ENCODE measurements around the gene KLK7. TPM values are rescaled to one million over a fixed set of nuclear protein-coding genes. Genes with fewer than 3 reads are reported as not detected.

KLK7 gene
- total and polyA plus RNA-seq, 2 experiments from 2014 or later: 0.43 TPM; not detected in 1

DNA sequence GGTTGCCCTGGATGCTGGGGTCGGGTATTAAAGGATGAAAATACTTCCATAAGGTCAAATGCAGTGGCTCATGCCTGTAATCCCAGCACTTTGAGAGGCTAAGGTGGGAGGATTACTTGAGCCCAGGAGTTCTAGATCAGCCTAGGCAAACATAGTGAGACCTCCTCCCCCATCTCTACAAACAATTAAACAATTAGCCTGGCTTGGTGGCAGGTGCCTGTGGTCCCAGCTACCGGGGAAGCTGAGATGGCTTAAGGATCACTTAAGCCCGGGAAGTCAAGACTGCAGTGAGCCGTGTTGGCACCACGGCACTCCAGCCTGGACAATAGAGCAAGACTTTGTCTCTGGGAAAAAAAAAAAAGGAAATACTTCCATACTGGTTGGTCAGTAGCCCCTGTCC is 41.2 kb upstream of the KLK7 start:
- Histone ChIP-seq H3K36me3 (no peaks in the 10 kb centered on the region), H3K27me3 (peaks cover 16% of the 10 kb centered on the region), H3K27ac (no peak overlapping the region), H3K4me1 (ENCODE audit: low read depth) (no peaks in the 10 kb centered on the region), H3K4me3 (no peak overlapping the region), H3K9me3 (ENCODE audit: low read depth) (no peaks in the 10 kb centered on the region)
- DNase-seq (ENCODE audit: low read depth in 1 of 2, low spot score in 1 of 2): no peak
- no peak for TF ChIP-seq CTCF (IDR thresholded peaks at IDR 0.05; ENCODE audit: low read depth, low read length)

DNA sequence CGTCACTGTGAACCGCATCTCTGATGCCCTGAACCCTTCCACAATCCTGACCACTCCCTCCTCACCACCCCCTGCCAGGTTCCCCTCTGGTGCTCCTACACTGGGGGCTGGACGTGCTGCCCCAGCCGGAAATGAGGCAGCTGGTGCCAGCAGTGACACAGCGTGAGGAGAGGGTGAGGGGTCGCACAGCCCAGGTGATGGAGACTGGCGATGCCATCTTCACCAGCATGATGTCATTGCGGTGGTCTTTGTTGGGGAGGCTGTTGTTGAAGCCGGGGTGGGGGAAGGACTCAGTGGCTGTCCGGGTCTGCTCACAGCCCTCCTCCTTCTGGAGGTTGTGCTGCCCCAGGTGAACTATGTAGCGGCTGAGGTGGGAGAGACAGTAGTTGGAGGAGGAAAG is 40.2 kb upstream of the KLK7 start:
- TF ChIP-seq CTCF (IDR thresholded peaks at IDR 0.05; ENCODE audit: low read depth, low read length): no peak
- Histone ChIP-seq H3K4me1 (ENCODE audit: low read depth) (no peaks in the 10 kb centered on the region), H3K36me3 (no peaks in the 10 kb centered on the region), H3K27me3 (peaks cover 26% of the 10 kb centered on the region), H3K27ac (no peak overlapping the region), H3K4me3 (no peak overlapping the region), H3K9me3 (ENCODE audit: low read depth) (no peaks in the 10 kb centered on the region)
- DNase-seq (ENCODE audit: low read depth in 1 of 2, low spot score in 1 of 2): no peak

DNA sequence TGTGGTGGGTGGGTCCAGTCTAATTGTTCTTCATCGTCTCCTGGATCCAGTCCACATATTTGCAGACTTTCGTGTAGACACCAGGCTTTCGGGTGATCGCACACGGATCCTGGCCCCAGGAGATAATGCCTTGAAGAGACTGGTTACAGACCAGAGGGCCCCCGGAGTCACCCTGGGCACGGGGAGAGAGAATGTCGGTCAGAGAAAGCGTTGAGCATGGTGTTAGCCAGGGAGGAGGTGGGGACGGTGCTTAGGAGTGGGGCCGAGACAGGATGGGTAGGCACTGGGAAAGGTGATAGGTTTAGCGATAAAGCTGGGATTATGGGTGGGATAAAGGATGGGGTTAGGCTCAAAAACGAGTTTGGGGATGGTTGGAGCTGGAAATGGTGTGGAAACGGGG is 38.8 kb upstream of the KLK7 start:
- Histone ChIP-seq H3K36me3 (no peaks in the 10 kb centered on the region), H3K27ac (no peak overlapping the region), H3K9me3 (ENCODE audit: low read depth) (no peaks in the 10 kb centered on the region), H3K4me3 (no peak overlapping the region), H3K4me1 (ENCODE audit: low read depth) (no peaks in the 10 kb centered on the region), H3K27me3 (peaks cover 40% of the 10 kb centered on the region)
- TF ChIP-seq CTCF (IDR thresholded peaks at IDR 0.05; ENCODE audit: low read depth, low read length): no peak
- DNase-seq (ENCODE audit: low read depth in 1 of 2, low spot score in 1 of 2): no peak

DNA sequence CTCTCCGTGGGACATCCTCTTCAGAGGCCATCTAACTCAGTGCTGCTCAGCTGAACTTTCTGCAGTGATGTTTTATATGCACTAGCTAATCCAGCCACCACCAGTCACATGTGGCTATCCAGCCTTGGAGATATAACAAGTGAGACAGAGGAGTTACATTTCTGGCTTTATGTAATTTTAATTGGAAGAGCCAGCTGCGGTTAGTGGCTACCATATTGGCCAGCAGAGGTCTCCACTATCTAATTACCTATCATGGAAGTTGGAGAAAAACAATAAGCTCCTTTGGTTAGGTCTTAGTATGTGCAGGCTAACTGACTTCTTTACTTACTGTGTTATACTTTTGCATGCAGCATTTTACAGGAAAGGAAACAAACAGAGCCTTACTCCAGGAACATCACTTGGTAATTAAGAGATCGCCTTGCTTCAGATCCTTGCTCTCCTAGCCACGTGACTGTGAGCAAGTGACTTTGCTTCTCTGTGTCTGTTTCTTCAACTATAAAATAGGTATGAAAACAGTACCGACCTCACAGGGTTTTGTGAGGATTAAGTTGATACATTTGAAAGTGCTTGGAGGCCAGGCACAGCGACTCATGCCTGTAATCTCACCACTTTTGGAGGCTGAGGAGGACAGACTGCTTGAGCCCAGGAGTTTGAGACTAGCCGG is 37.4 kb upstream of the KLK7 start:
- Histone ChIP-seq H3K4me1 (ENCODE audit: low read depth) (no peaks in the 10 kb centered on the region), H3K36me3 (no peaks in the 10 kb centered on the region), H3K4me3 (no peak overlapping the region), H3K27me3 (peaks cover 53% of the 10 kb centered on the region), H3K9me3 (ENCODE audit: low read depth) (no peaks in the 10 kb centered on the region), H3K27ac (no peak overlapping the region)
- peak; percentile 58 to 74 for DNase-seq (ENCODE audit: low read depth in 1 of 2, low spot score in 1 of 2)
- TF ChIP-seq CTCF (IDR thresholded peaks at IDR 0.05; ENCODE audit: low read depth, low read length): peak; percentile 78

- DNase-seq (ENCODE audit: low read depth in 1 of 2, low spot score in 1 of 2): no peak
- no peak for TF ChIP-seq CTCF (IDR thresholded peaks at IDR 0.05; ENCODE audit: low read depth, low read length)
- Histone ChIP-seq H3K36me3 (no peaks in the 10 kb centered on the region), H3K4me3 (peak within 1 kb of the TSS; percentile 17), H3K4me1 (ENCODE audit: low read depth) (no peaks in the 10 kb centered on the region), H3K27me3 (peaks cover 64% of the 10 kb centered on the region), H3K9me3 (ENCODE audit: low read depth) (no peaks in the 10 kb centered on the region), H3K27ac (no peak within 1 kb of the TSS)
Observed at GRCh38 chr19:51019544-51019925, 35.8 kb upstream of the KLK7 start, which contains the start of gene KLK10. Gene KLK10 (minus strand): TSS chr19:51019709. CDS start chr19:51019130, 579 bp downstream.
